BE2C (cell line): ENCODE data around the gene KCNK15.
"Not testable (repeated sequence)": the region's sequence is repeated elsewhere in the genome, so short reads cannot be mapped to it uniquely, and the experiment has no call there.

Source experiments
- DNase-seq: peaks from one replicate; pipeline ENCODE4 v3.0.0-alpha.2; 2020
- H3K27me3 ChIP-seq: fragments of 250-450 bp; sonication (Bioruptor Pico); 2 replicates; pipeline ENCODE4 v1.5.1; 2020; ENCODE audit warnings: mild to moderate bottlenecking
- H3K36me3 ChIP-seq: fragments of 250-450 bp; sonication (Bioruptor Pico); 2 replicates; pipeline ENCODE4 v1.5.1; 2020; ENCODE audit warnings: mild to moderate bottlenecking
- H3K4me1 ChIP-seq: fragments of 250-450 bp; sonication (Bioruptor Pico); 2 replicates; pipeline ENCODE4 v1.5.1; 2020
- H3K4me3 ChIP-seq: 2 replicates; pipeline ENCODE4 v1.5.1; 2011; ENCODE audit warnings: low read depth, low read length
- H3K9me3 ChIP-seq: fragments of 250-450 bp; sonication (Bioruptor Pico); 2 replicates; pipeline ENCODE4 v1.5.1; 2020
- TF ChIP-seq, protein P1 (sequence below): IDR thresholded peaks from 2 replicates; pipeline ENCODE4 v1.5.1; 2012; ENCODE audit warnings: mild to moderate bottlenecking, low read depth, low read length

KCNK15 gene

DNA sequence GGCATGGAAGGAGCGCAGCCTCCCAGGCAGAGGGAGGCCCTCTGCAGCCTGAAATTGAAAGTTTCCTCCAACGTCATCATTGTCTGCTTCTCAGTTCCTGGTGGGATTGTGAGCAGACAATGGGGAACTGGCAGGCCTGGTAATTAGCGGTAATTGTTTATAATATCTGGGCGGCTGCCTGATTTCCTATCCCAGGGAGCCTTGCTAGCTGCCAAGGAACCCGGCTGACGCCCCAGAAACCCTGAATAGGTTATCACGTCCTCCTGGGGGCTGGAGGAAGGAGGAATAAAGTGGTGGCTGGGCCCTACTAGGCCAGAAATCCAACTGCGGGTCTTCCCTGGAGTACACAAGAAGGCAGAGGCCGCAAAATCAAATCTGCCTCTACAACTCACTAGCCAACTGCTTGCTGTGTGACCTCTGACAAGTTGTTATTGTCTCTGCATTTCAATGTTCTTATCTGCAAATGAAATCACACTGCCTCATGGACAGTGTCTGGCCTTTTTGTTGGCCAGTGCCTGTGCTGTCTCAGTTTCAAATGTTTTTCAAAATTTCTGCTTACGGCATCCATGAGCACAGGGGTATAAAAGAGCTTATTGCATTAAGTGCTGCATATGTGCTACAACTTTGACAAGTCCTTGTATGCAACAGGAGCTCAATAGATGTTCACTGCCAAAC is 16.9 kb downstream of the KCNK15 start:
- no peaks in the 10 kb centered on the region for H3K36me3 ChIP-seq
- peak; percentile 75 for DNase-seq
- no peaks in the 10 kb centered on the region for H3K27me3 ChIP-seq
- TF ChIP-seq, protein P1, sequence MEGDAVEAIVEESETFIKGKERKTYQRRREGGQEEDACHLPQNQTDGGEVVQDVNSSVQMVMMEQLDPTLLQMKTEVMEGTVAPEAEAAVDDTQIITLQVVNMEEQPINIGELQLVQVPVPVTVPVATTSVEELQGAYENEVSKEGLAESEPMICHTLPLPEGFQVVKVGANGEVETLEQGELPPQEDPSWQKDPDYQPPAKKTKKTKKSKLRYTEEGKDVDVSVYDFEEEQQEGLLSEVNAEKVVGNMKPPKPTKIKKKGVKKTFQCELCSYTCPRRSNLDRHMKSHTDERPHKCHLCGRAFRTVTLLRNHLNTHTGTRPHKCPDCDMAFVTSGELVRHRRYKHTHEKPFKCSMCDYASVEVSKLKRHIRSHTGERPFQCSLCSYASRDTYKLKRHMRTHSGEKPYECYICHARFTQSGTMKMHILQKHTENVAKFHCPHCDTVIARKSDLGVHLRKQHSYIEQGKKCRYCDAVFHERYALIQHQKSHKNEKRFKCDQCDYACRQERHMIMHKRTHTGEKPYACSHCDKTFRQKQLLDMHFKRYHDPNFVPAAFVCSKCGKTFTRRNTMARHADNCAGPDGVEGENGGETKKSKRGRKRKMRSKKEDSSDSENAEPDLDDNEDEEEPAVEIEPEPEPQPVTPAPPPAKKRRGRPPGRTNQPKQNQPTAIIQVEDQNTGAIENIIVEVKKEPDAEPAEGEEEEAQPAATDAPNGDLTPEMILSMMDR: peak; percentile 8; the same call in 1 of the 2 replicates
- no peaks in the 10 kb centered on the region for H3K9me3 ChIP-seq
- H3K4me1 ChIP-seq: peaks cover 36% of the 10 kb centered on the region
- H3K4me3 ChIP-seq: peak overlapping the region; percentile 36

DNA sequence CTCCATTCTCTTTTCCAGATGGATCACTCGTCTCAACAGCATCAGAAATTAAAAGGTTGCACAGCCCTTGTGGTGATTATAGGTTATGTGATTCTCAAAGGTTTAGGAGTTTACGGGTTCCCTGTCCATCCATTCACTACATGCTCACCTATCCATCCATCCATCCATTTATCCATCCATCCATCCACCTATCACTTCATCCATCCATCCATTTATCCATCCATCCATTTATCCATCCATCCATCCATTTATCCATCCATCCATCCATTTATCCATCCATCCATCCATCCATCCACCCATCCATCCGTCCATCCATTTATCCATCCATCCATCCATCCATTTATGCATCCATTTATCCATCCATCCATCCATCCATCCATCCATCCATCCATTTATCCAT is 18.1 kb downstream of the KCNK15 start:
- not testable (repeated sequence) for H3K36me3 ChIP-seq, DNase-seq, H3K9me3 ChIP-seq, H3K27me3 ChIP-seq, H3K4me3 ChIP-seq
- peaks cover 36% of the 10 kb centered on the region for H3K4me1 ChIP-seq

DNA sequence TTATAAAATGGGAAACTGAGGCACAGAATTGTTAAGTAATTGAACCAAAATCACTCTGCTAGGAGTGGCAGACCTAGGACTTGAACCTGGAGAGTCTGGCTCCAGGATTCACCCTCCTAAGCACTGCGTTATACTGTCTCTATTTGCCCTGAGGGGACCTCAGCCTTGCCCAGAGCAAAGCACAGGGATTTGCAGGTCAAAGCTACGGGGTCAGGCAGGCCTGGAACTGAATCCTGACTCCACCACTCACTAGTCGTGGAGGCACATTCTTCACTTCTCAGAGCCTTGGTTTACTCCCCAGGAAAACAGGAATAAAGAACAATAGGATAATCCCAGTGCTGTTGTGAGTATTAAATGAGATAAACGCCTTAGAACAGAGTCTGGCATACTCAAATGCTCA is 19.4 kb downstream of the KCNK15 start:
- no peak for DNase-seq
- Histone ChIP-seq H3K4me1 (peaks cover 28% of the 10 kb centered on the region), H3K27me3 (no peaks in the 10 kb centered on the region), H3K4me3 (no peak overlapping the region), H3K36me3 (no peaks in the 10 kb centered on the region), H3K9me3 (no peaks in the 10 kb centered on the region)
- TF ChIP-seq, protein P1: no peak

DNA sequence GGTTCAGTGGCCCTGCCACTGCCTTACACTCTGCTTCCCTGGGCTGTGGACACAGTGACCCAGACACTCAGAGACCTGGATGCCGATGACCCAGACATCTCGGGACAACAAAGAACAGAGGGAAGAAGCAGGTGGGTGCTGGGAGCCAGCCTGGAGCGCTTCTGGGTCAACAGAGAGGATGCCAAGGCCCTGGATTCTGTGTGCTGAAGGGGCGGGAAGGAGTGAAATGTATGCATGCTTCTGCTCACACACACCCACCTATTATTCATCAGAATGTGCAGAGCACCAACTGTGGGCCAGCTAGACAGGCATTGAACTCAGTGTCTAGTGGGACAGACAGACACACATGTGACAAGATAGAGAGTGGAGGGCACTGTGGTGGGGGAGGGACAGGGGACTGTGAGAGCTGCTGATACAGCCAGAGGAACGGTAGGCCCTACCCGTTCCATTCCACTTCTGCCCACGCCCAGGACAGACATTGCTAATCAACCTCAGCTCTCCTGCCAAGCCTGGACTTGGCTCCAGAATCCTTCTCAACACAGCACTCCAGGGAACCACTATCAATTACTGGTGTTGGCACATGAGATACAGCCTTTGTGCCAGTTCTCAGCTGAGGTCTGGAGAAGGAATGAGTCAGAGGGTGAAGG is 20.2 kb downstream of the KCNK15 start:
- H3K4me3 ChIP-seq: no peak overlapping the region
- TF ChIP-seq, protein P1: no peak
- peaks cover 21% of the 10 kb centered on the region for H3K4me1 ChIP-seq
- H3K36me3 ChIP-seq: no peaks in the 10 kb centered on the region
- no peak for DNase-seq
- no peaks in the 10 kb centered on the region for H3K9me3 ChIP-seq
- H3K27me3 ChIP-seq: no peaks in the 10 kb centered on the region

DNA sequence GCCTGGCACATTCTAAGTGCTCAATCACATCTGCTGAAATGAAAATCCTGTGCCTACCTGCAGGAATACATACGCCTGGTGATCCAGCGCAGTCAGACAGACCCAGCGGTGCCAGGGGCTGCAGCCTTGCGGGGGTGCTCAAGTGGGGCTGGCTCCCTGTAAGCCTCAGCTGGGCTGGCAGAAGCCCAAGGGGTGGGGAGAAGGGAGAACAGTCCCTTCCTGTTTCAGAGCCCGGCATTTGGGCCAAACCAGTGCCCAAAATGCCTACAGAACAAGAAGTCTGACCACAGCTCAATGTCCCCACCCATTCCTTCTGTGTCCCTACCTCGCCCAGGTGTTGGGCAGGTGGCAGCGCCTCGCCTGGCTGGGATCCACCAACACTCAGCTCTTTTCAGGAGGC is 22.6 kb downstream of the KCNK15 start:
- H3K4me3 ChIP-seq: no peak overlapping the region

DNA sequence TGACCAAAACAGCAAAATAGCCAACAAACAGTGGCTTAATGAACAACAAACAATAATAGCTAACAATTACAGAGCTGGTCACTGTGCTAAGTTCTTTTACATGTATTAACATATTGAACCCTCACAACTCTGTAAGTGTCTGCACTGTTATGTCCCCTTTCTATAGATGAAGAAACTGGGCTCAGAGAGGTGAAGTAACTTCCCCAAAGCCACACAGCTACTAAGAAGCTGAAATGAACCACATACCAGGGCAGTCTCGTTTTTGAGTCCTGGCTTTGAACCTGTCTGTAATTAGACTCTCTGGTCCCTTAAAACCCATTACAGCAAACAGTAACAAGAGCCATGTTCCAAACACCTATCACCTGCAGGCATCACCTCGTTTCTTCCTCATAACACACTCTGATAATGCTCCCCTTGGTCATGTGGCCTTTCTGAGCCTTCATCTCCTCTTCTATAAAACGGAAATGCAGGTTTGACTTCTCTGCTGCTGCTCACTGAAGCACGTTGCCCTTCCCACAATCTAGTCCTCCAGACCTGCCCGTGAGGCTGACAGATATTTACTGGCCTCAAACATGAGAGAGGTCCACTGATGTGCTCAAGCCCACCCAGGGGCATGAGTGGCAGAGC is 23.3 kb downstream of the KCNK15 start:
- Histone ChIP-seq H3K27me3 (no peaks in the 10 kb centered on the region), H3K4me1 (no peaks in the 10 kb centered on the region; the same call in 1 of the 2 replicates), H3K9me3 (no peaks in the 10 kb centered on the region), H3K36me3 (no peaks in the 10 kb centered on the region), H3K4me3 (no peak overlapping the region)
- DNase-seq: no peak
- TF ChIP-seq, protein P1: no peak

More for the DNA sequence above, 22.6 kb downstream of the KCNK15 start:
- Histone ChIP-seq H3K36me3 (no peaks in the 10 kb centered on the region), H3K9me3 (no peaks in the 10 kb centered on the region), H3K27me3 (no peaks in the 10 kb centered on the region), H3K4me1 (peaks cover 5% of the 10 kb centered on the region)
- DNase-seq: no peak
- TF ChIP-seq, protein P1: no peak
